ENCODE data around the gene CTXN1. TPM values are rescaled to one million over a fixed set of nuclear protein-coding genes. Genes with fewer than 3 reads are reported as not detected.

CTXN1 gene
- total and polyA plus RNA-seq, 12 donors = 1.3 to 17.9 (median 10.6) TPM; not detected in 1

GRCh38 chr19:7927605-7928333 lies 1.8 kb upstream of the CTXN1 start:
- H3K27ac ChIP-seq = peak overlapping the region; percentile 75 to 94 (median 84)
- H3K4me3 ChIP-seq = no peak overlapping the region
- H3K27me3 ChIP-seq = no peaks in the 10 kb centered on the region
- peak in 4 of 7 donors; percentile 47 to 61 (median 50) for DNase-seq
- TF ChIP-seq POLR2A (IDR thresholded peaks at IDR 0.05) (no peak), CTCF (IDR thresholded peaks at IDR 0.05) (no peak)
- WGBS, 4 donors = 86 to 100% (median 92%) methylated on average over 2 to 23 of the region's 23 CpGs
- H3K9me3 ChIP-seq (replicated peaks in 1 of 3) = no peaks in the 10 kb centered on the region
- H3K36me3 ChIP-seq (replicated peaks in 1 of 2) = peaks cover 0 to 27% of the 10 kb centered on the region in 2 donors
- H3K4me1 ChIP-seq (replicated peaks in 1 of 2) = peaks cover 47 to 54% of the 10 kb centered on the region in 2 donors
- intact Hi-C loops (cut with DNase I) = no loop called here

- H3K36me3 ChIP-seq (replicated peaks in 1 of 2) = peaks cover 0 to 27% of the 10 kb centered on the region in 2 donors
- intact Hi-C loops (cut with DNase I) = no loop called here
- H3K4me1 ChIP-seq (replicated peaks in 1 of 2) = peaks cover 47 to 54% of the 10 kb centered on the region in 2 donors
- DNase-seq = peak in 4 of 7 donors; percentile 37 to 63 (median 44)
- TF ChIP-seq POLR2A (IDR thresholded peaks at IDR 0.05) = no peak
- TF ChIP-seq CTCF (IDR thresholded peaks at IDR 0.05) = peak in 1 of 6 experiments; percentile 2
- no peaks in the 10 kb centered on the region for H3K27me3 ChIP-seq
- H3K4me3 ChIP-seq = peak overlapping the region in 1 of 4 donors; percentile 17
- peak overlapping the region; percentile 53 to 94 (median 84) for H3K27ac ChIP-seq
- no peaks in the 10 kb centered on the region for H3K9me3 ChIP-seq (replicated peaks in 1 of 3)
- WGBS, 4 donors = 11 to 66% (median 56%) methylated on average over 2 to 32 of the region's 32 CpGs
Observed at GRCh38 chr19:7926727-7927604, 1.0 kb upstream of the CTXN1 start.

GRCh38 chr19:7925171-7925851 lies 624 bp downstream of the CTXN1 start:
- DNase-seq = peak; percentile 69 to 86 (median 78)
- H3K4me3 ChIP-seq = peak overlapping the region in 1 of 4 donors; percentile 71
- intact Hi-C loops (cut with DNase I) = no loop called here
- peaks cover 58 to 62% of the 10 kb centered on the region in 2 donors for H3K4me1 ChIP-seq (replicated peaks in 1 of 2)
- no peaks in the 10 kb centered on the region for H3K27me3 ChIP-seq
- peaks cover 0 to 11% of the 10 kb centered on the region in 2 donors for H3K36me3 ChIP-seq (replicated peaks in 1 of 2)
- TF ChIP-seq POLR2A (IDR thresholded peaks at IDR 0.05) = no peak
- TF ChIP-seq CTCF (IDR thresholded peaks at IDR 0.05) = peak; percentile 18 to 83 (median 60)
- 0 to 2% (median 1%) methylated on average over 9 to 97 of the region's 98 CpGs; no CpG with 5 or more reads in 1 of the 4 donors for WGBS, 4 donors
- H3K27ac ChIP-seq = no peak overlapping the region
- H3K9me3 ChIP-seq (replicated peaks in 1 of 3) = no peaks in the 10 kb centered on the region

Measured in adrenal gland (tissue), 12 donors.